Measurements from ENCODE around the gene CSH1. TPM values are rescaled to one million over a fixed set of nuclear protein-coding genes. Genes with fewer than 3 reads are reported as not detected.

The CSH1 gene
- total and polyA plus RNA-seq, 4 donors, result not detected

GRCh38 chr17:63928172-63928666 lies 31.8 kb upstream of the CSH1 start:
- H3K27ac ChIP-seq (ENCODE audit: low read depth in 1 of 2, low read length in 2 of 2), result no peak overlapping the region
- TF ChIP-seq, protein P1, sequence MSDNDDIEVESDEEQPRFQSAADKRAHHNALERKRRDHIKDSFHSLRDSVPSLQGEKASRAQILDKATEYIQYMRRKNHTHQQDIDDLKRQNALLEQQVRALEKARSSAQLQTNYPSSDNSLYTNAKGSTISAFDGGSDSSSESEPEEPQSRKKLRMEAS (IDR thresholded peaks at IDR 0.05), result no peak
- TF ChIP-seq NR2F2 (IDR thresholded peaks at IDR 0.05) (no peak), GABPA (IDR thresholded peaks at IDR 0.05 in 1 of 2, conservative IDR thresholded peaks at IDR 0.05 in 1 of 2) (no peak), HNF4G (IDR thresholded peaks at IDR 0.05) (no peak)
- TF ChIP-seq, protein P2, sequence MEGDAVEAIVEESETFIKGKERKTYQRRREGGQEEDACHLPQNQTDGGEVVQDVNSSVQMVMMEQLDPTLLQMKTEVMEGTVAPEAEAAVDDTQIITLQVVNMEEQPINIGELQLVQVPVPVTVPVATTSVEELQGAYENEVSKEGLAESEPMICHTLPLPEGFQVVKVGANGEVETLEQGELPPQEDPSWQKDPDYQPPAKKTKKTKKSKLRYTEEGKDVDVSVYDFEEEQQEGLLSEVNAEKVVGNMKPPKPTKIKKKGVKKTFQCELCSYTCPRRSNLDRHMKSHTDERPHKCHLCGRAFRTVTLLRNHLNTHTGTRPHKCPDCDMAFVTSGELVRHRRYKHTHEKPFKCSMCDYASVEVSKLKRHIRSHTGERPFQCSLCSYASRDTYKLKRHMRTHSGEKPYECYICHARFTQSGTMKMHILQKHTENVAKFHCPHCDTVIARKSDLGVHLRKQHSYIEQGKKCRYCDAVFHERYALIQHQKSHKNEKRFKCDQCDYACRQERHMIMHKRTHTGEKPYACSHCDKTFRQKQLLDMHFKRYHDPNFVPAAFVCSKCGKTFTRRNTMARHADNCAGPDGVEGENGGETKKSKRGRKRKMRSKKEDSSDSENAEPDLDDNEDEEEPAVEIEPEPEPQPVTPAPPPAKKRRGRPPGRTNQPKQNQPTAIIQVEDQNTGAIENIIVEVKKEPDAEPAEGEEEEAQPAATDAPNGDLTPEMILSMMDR (IDR thresholded peaks at IDR 0.05; ENCODE audit: low read depth, low read length, missing input control), result no peak
- TF ChIP-seq, protein P3, sequence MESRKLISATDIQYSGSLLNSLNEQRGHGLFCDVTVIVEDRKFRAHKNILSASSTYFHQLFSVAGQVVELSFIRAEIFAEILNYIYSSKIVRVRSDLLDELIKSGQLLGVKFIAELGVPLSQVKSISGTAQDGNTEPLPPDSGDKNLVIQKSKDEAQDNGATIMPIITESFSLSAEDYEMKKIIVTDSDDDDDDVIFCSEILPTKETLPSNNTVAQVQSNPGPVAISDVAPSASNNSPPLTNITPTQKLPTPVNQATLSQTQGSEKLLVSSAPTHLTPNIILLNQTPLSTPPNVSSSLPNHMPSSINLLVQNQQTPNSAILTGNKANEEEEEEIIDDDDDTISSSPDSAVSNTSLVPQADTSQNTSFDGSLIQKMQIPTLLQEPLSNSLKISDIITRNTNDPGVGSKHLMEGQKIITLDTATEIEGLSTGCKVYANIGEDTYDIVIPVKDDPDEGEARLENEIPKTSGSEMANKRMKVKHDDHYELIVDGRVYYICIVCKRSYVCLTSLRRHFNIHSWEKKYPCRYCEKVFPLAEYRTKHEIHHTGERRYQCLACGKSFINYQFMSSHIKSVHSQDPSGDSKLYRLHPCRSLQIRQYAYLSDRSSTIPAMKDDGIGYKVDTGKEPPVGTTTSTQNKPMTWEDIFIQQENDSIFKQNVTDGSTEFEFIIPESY (IDR thresholded peaks at IDR 0.05), result no peak
- DNase-seq (ENCODE audit: low spot score), result no peak
- H3K36me3 ChIP-seq (ENCODE audit: control insufficient read depth in 4 of 4, insufficient read depth in 3 of 4, low read depth in 1 of 4, low read length in 3 of 4), result no peaks in the 10 kb centered on the region
- WGBS, result 96% methylated on average over 10 of the region's 10 CpGs
- no peak overlapping the region for H3K4me3 ChIP-seq (ENCODE audit: low read depth in 1 of 3, low read length in 3 of 3)
- peaks cover 0 to 8% (median 2%) of the 10 kb centered on the region in 4 donors for H3K4me1 ChIP-seq (ENCODE audit: control insufficient read depth in 4 of 4, insufficient read depth in 4 of 4, low read length in 3 of 4)
- H3K9ac ChIP-seq (ENCODE audit: low read depth in 1 of 2, low read length in 2 of 2), result no peak overlapping the region
- no peaks in the 10 kb centered on the region for H3K27me3 ChIP-seq (ENCODE audit: control insufficient read depth in 4 of 4, insufficient read depth in 4 of 4, low read length in 3 of 4)
- no peaks in the 10 kb centered on the region for H3K9me3 ChIP-seq (ENCODE audit: control insufficient read depth in 4 of 4, low read length in 3 of 4)

GRCh38 chr17:63927464-63928171 lies 31.2 kb upstream of the CSH1 start:
- Histone ChIP-seq H3K4me1 (ENCODE audit: control insufficient read depth in 4 of 4, insufficient read depth in 4 of 4, low read length in 3 of 4) (peaks cover 0 to 8% (median 2%) of the 10 kb centered on the region in 4 donors), H3K9me3 (ENCODE audit: control insufficient read depth in 4 of 4, low read length in 3 of 4) (no peaks in the 10 kb centered on the region), H3K27ac (ENCODE audit: low read depth in 1 of 2, low read length in 2 of 2) (no peak overlapping the region), H3K36me3 (ENCODE audit: control insufficient read depth in 4 of 4, insufficient read depth in 3 of 4, low read depth in 1 of 4, low read length in 3 of 4) (no peaks in the 10 kb centered on the region), H3K27me3 (ENCODE audit: control insufficient read depth in 4 of 4, insufficient read depth in 4 of 4, low read length in 3 of 4) (no peaks in the 10 kb centered on the region), H3K4me3 (ENCODE audit: low read depth in 1 of 3, low read length in 3 of 3) (no peak overlapping the region), H3K9ac (ENCODE audit: low read depth in 1 of 2, low read length in 2 of 2) (no peak overlapping the region)
- TF ChIP-seq TAF1 (conservative IDR thresholded peaks at IDR 0.05), result no peak
- no peak for TF ChIP-seq SP1 (IDR thresholded peaks at IDR 0.05)
- no peak for TF ChIP-seq FOXA2 (IDR thresholded peaks at IDR 0.05)
- TF ChIP-seq ATF3 (IDR thresholded peaks at IDR 0.05), result no peak
- TF ChIP-seq HNF4G (IDR thresholded peaks at IDR 0.05), result no peak
- TF ChIP-seq, protein P4, sequence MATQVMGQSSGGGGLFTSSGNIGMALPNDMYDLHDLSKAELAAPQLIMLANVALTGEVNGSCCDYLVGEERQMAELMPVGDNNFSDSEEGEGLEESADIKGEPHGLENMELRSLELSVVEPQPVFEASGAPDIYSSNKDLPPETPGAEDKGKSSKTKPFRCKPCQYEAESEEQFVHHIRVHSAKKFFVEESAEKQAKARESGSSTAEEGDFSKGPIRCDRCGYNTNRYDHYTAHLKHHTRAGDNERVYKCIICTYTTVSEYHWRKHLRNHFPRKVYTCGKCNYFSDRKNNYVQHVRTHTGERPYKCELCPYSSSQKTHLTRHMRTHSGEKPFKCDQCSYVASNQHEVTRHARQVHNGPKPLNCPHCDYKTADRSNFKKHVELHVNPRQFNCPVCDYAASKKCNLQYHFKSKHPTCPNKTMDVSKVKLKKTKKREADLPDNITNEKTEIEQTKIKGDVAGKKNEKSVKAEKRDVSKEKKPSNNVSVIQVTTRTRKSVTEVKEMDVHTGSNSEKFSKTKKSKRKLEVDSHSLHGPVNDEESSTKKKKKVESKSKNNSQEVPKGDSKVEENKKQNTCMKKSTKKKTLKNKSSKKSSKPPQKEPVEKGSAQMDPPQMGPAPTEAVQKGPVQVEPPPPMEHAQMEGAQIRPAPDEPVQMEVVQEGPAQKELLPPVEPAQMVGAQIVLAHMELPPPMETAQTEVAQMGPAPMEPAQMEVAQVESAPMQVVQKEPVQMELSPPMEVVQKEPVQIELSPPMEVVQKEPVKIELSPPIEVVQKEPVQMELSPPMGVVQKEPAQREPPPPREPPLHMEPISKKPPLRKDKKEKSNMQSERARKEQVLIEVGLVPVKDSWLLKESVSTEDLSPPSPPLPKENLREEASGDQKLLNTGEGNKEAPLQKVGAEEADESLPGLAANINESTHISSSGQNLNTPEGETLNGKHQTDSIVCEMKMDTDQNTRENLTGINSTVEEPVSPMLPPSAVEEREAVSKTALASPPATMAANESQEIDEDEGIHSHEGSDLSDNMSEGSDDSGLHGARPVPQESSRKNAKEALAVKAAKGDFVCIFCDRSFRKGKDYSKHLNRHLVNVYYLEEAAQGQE (IDR thresholded peaks at IDR 0.05), result no peak
- TF ChIP-seq RAD21 (IDR thresholded peaks at IDR 0.05), result no peak
- TF ChIP-seq GABPA (IDR thresholded peaks at IDR 0.05 in 1 of 2, conservative IDR thresholded peaks at IDR 0.05 in 1 of 2), result no peak
- TF ChIP-seq YY1 (IDR thresholded peaks at IDR 0.05), result no peak
- TF ChIP-seq, protein P2 (IDR thresholded peaks at IDR 0.05; ENCODE audit: low read depth, low read length, missing input control), result no peak
- TF ChIP-seq, protein P3 (IDR thresholded peaks at IDR 0.05), result no peak
- TF ChIP-seq RXRA (IDR thresholded peaks at IDR 0.05), result no peak
- TF ChIP-seq EGR1 (IDR thresholded peaks at IDR 0.05; ENCODE audit: low read depth in 2 of 2), result no peak
- no peak for TF ChIP-seq JUND (IDR thresholded peaks at IDR 0.05)
- TF ChIP-seq HNF4A (conservative IDR thresholded peaks at IDR 0.05), result no peak
- no peak for TF ChIP-seq NR2F2 (IDR thresholded peaks at IDR 0.05)
- TF ChIP-seq, protein P1 (IDR thresholded peaks at IDR 0.05), result no peak
- TF ChIP-seq FOXA1 (IDR thresholded peaks at IDR 0.05), result no peak
- WGBS, result 77% methylated on average over 8 of the region's 8 CpGs
- no peak for DNase-seq (ENCODE audit: low spot score)

Data from liver (tissue), 9 donors.